Measurements from ENCODE around the gene ATAD3A.

DNA sequence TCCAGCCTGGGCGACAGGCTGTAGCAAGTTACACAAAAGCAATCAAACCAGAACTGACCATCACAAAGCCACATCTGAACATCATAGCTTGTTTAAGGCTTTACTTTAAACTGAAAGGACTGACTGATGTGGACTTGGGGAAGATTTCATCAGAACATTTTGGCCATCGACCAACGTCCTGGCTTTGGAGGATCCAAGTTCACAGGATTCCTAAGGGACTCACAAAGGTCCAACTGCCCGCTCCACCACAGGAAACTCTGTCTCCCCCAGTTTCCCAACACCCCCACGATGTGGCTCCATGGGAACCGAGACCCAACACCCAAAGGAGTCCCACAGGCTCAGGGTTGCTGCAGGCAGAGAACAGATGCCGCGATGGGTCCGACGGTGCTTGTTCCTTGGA, 53.4 kb downstream of the ATAD3A start:
- TF ChIP-seq, protein P1, sequence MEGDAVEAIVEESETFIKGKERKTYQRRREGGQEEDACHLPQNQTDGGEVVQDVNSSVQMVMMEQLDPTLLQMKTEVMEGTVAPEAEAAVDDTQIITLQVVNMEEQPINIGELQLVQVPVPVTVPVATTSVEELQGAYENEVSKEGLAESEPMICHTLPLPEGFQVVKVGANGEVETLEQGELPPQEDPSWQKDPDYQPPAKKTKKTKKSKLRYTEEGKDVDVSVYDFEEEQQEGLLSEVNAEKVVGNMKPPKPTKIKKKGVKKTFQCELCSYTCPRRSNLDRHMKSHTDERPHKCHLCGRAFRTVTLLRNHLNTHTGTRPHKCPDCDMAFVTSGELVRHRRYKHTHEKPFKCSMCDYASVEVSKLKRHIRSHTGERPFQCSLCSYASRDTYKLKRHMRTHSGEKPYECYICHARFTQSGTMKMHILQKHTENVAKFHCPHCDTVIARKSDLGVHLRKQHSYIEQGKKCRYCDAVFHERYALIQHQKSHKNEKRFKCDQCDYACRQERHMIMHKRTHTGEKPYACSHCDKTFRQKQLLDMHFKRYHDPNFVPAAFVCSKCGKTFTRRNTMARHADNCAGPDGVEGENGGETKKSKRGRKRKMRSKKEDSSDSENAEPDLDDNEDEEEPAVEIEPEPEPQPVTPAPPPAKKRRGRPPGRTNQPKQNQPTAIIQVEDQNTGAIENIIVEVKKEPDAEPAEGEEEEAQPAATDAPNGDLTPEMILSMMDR (tag by site-specific recombination; IDR thresholded peaks at IDR 0.05), result no peak
- TF ChIP-seq ZFP41 (tag by site-specific recombination; IDR thresholded peaks at IDR 0.05; ENCODE audit: borderline replicate concordance) (no peak), ZNF274 (IDR thresholded peaks at IDR 0.05; ENCODE audit: low read length) (no peak), ZNF274 (tag by site-specific recombination; IDR thresholded peaks at IDR 0.05; ENCODE audit: borderline replicate concordance) (no peak), ZNF621 (tag by site-specific recombination; IDR thresholded peaks at IDR 0.05) (no peak), SP2 (tag by site-specific recombination; IDR thresholded peaks at IDR 0.05) (no peak), ZNF768 (tag by site-specific recombination; IDR thresholded peaks at IDR 0.05) (no peak), PRDM1 (tag by site-specific recombination; IDR thresholded peaks at IDR 0.05) (no peak)
- TF ChIP-seq, protein P2, sequence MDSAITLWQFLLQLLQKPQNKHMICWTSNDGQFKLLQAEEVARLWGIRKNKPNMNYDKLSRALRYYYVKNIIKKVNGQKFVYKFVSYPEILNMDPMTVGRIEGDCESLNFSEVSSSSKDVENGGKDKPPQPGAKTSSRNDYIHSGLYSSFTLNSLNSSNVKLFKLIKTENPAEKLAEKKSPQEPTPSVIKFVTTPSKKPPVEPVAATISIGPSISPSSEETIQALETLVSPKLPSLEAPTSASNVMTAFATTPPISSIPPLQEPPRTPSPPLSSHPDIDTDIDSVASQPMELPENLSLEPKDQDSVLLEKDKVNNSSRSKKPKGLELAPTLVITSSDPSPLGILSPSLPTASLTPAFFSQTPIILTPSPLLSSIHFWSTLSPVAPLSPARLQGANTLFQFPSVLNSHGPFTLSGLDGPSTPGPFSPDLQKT (IDR thresholded peaks at IDR 0.05; ENCODE audit: borderline replicate concordance, low read depth, low read length), result no peak
- TF ChIP-seq, protein P3, sequence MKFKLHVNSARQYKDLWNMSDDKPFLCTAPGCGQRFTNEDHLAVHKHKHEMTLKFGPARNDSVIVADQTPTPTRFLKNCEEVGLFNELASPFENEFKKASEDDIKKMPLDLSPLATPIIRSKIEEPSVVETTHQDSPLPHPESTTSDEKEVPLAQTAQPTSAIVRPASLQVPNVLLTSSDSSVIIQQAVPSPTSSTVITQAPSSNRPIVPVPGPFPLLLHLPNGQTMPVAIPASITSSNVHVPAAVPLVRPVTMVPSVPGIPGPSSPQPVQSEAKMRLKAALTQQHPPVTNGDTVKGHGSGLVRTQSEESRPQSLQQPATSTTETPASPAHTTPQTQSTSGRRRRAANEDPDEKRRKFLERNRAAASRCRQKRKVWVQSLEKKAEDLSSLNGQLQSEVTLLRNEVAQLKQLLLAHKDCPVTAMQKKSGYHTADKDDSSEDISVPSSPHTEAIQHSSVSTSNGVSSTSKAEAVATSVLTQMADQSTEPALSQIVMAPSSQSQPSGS (tag by site-specific recombination; IDR thresholded peaks at IDR 0.05; ENCODE audit: low read depth), result no peak
- TF ChIP-seq, protein P4, sequence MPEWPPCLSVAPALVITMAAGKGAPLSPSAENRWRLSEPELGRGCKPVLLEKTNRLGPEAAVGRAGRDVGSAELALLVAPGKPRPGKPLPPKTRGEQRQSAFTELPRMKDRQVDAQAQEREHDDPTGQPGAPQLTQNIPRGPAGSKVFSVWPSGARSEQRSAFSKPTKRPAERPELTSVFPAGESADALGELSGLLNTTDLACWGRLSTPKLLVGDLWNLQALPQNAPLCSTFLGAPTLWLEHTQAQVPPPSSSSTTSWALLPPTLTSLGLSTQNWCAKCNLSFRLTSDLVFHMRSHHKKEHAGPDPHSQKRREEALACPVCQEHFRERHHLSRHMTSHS (tag by site-specific recombination; IDR thresholded peaks at IDR 0.05), result no peak
